ENCODE results near the gene KCNJ14.

Gene KCNJ14

GRCh38 chr19:48445256-48445605, 10.1 kb upstream of the KCNJ14 start:
- DNase-seq (ENCODE audit: low read depth in 3 of 3, low spot score in 1 of 3): no peak

- peak; percentile 76 to 87 (median 86) for DNase-seq (ENCODE audit: low read depth in 3 of 3, low spot score in 1 of 3)
These were observed 9.5 kb upstream of the KCNJ14 start, which contains the start of gene GRWD1 for GRCh38 chr19:48445606-48446481. Gene GRWD1 (plus strand): TSS chr19:48445983. CDS start chr19:48446006, 23 bp downstream.

GRCh38 chr19:48446579-48446978, 8.8 kb upstream of the KCNJ14 start:
- DNase-seq (ENCODE audit: low read depth in 3 of 3, low spot score in 1 of 3): no peak

- DNase-seq (ENCODE audit: low read depth in 3 of 3, low spot score in 1 of 3): no peak
These were observed 6.8 kb upstream of the KCNJ14 start for GRCh38 chr19:48448563-48448962.

GRCh38 chr19:48450441-48450840, 4.9 kb upstream of the KCNJ14 start:
- no peak for DNase-seq (ENCODE audit: low read depth in 3 of 3, low spot score in 1 of 3)

GRCh38 chr19:48450863-48451262, 4.5 kb upstream of the KCNJ14 start:
- DNase-seq (ENCODE audit: low read depth in 3 of 3, low spot score in 1 of 3): no peak

- no peak for DNase-seq (ENCODE audit: low read depth in 3 of 3, low spot score in 1 of 3)
These were observed 3.8 kb upstream of the KCNJ14 start for GRCh38 chr19:48451624-48452023.

- no peak for DNase-seq (ENCODE audit: low read depth in 3 of 3, low spot score in 1 of 3)
These were observed 2.8 kb upstream of the KCNJ14 start for GRCh38 chr19:48452289-48453190.

- no peak for DNase-seq (ENCODE audit: low read depth in 3 of 3, low spot score in 1 of 3)
These were observed 1.1 kb upstream of the KCNJ14 start for GRCh38 chr19:48454150-48454730.

- DNase-seq (ENCODE audit: low read depth in 3 of 3, low spot score in 1 of 3): no peak
These were observed 661 bp downstream of the KCNJ14 start for GRCh38 chr19:48455908-48456562.

- DNase-seq (ENCODE audit: low read depth in 3 of 3, low spot score in 1 of 3): no peak
These were observed 1.5 kb downstream of the KCNJ14 start for GRCh38 chr19:48456864-48457263.

- no peak for DNase-seq (ENCODE audit: low read depth in 3 of 3, low spot score in 1 of 3)
These were observed 2.6 kb downstream of the KCNJ14 start for GRCh38 chr19:48458016-48458415.

- DNase-seq (ENCODE audit: low read depth in 3 of 3, low spot score in 1 of 3): no peak
These were observed 6.2 kb downstream of the KCNJ14 start for GRCh38 chr19:48461651-48461981.

- DNase-seq (ENCODE audit: low read depth in 3 of 3, low spot score in 1 of 3): no peak
These were observed 6.7 kb downstream of the KCNJ14 start for GRCh38 chr19:48461982-48462655.

- DNase-seq (ENCODE audit: low read depth in 3 of 3, low spot score in 1 of 3): no peak
These were observed 9.8 kb downstream of the KCNJ14 start for GRCh38 chr19:48465215-48465614.

- DNase-seq (ENCODE audit: low read depth in 3 of 3, low spot score in 1 of 3): no peak
These were observed 11.4 kb downstream of the KCNJ14 start for GRCh38 chr19:48466561-48467325.

GRCh38 chr19:48468772-48469288, 13.5 kb downstream of the KCNJ14 start:
- peak; percentile 93 to 99 (median 99) for DNase-seq (ENCODE audit: low read depth in 3 of 3, low spot score in 1 of 3)

- peak in 2 of 3 donors; percentile 21 to 47 for DNase-seq (ENCODE audit: low read depth in 3 of 3, low spot score in 1 of 3)
These were observed 14.0 kb downstream of the KCNJ14 start, which contains the start of gene CYTH2 for GRCh38 chr19:48469289-48469881. Gene CYTH2 (plus strand): TSS chr19:48469369. CDS start chr19:48469508, 139 bp downstream.

All from stimulated activated CD4-positive, alpha-beta T cell treated with anti-CD3 and anti-CD28 coated beads, TNF-alpha, amount 100 ng/mL, for 1 hour (primary cell).